HepG2 (cell line): ENCODE data around the gene DALRD3. TPM values are rescaled to one million over a fixed set of nuclear protein-coding genes. Genes with fewer than 3 reads are reported as not detected.
A peak's percentile ranks its signal among the peaks of the same experiment; 100 is the strongest.

Source experiments
- ADNP ChIP-seq: sonication (generic); formaldehyde crosslinking; IDR thresholded peaks from 2 replicates; pipeline ENCODE4 v1.4.0; 2020; ENCODE audit warnings: missing genetic modification reagents
- CTCF ChIP-seq: sonication (generic); formaldehyde crosslinking; IDR thresholded peaks from 2 replicates; pipeline ENCODE4 v1.5.0; 2020; ENCODE audit warnings: mild to moderate bottlenecking, missing genetic modification reagents, moderate library complexity
- IKZF1 ChIP-seq: fragments of 450-650 bp; IDR thresholded peaks from 2 replicates; pipeline ENCODE4 v1.7.1; 2016
- LCORL ChIP-seq, 2 experiments: fragments of 450-650 bp in 1 of 2; sonication (generic) in 1 of 2; formaldehyde crosslinking in 1 of 2; IDR thresholded peaks; 2 replicates each; pipeline versions ENCODE4 v1.5.0 to v1.6.1; 2017 to 2020; ENCODE audit warnings: antibody characterized with exemption in 1 of 2, missing genetic modification reagents in 1 of 2
- PATZ1 ChIP-seq: sonication (generic); formaldehyde crosslinking; IDR thresholded peaks from 2 replicates; pipeline ENCODE4 v1.4.0; 2020; ENCODE audit warnings: missing genetic modification reagents
- SAP130 ChIP-seq: IDR thresholded peaks from 2 replicates; pipeline ENCODE4 v1.6.1; 2016; ENCODE audit warnings: low read depth
- SNAPC4 ChIP-seq: sonication (generic); formaldehyde crosslinking; IDR thresholded peaks from 2 replicates; pipeline ENCODE4 v1.4.0; 2020; ENCODE audit warnings: mild to moderate bottlenecking, missing genetic modification reagents
- ZMYM4 ChIP-seq: sonication (generic); formaldehyde crosslinking; IDR thresholded peaks from 2 replicates; pipeline ENCODE4 v1.8.1; 2023; ENCODE audit warnings: mild to moderate bottlenecking, missing genetic modification reagents
- ZNF496 ChIP-seq: sonication (generic); formaldehyde crosslinking; IDR thresholded peaks from 2 replicates; pipeline ENCODE4 v1.8.1; 2023; ENCODE audit warnings: mild to moderate bottlenecking, moderate library complexity, missing genetic modification reagents; ENCODE audit not compliant: insufficient replicate concordance
- ZNF547 ChIP-seq: sonication (generic); formaldehyde crosslinking; IDR thresholded peaks from 2 replicates; pipeline ENCODE4 v1.5.1; 2020; ENCODE audit warnings: mild to moderate bottlenecking, missing genetic modification reagents
- polyA plus RNA-seq, 8 experiments: library from polyadenylated mRNA; depleted of rRNA in 3 of 8; stranded (reverse) in 7 of 8; unstranded in 1 of 8; fragments of >200 nt; fragmentation: Illumina TruSeq in 4 of 8; extraction: Trizol in 4 of 8; gene quantifications; 2 replicates each; pipeline versions ENCODE4 v1.2.1 to v1.2.3, GENCODE V29; 2011 to 2016; ENCODE audit warnings: low read depth in 4 of 8, missing spikeins in 1 of 8, mixed read lengths in 1 of 8; ENCODE audit not compliant: insufficient read depth in 1 of 8
- total RNA-seq, 5 experiments: library from RNA; depleted of rRNA; stranded (reverse); fragments of >200 nt; fragmentation: Illumina TruSeq; extraction: Trizol; gene quantifications; 2 replicates each; pipeline ENCODE4 v1.2.3, GENCODE V29; 2016; ENCODE audit warnings: low read depth in 1 of 5

Gene DALRD3
- total and polyA plus RNA-seq, 2 of the 13 experiments (the other 11 are each of a cell fraction or from before 2014, with no cell fraction given), result 19.9 to 36.5 TPM

- TF ChIP-seq ZNF496 (CRISPR knock-in tag), result no peak
- TF ChIP-seq IKZF1, result no peak
- no peak for TF ChIP-seq ZNF547 (CRISPR knock-in tag)
- TF ChIP-seq ZMYM4, result no peak
- TF ChIP-seq SAP130, result peak; percentile 30; the same call in 1 of the 2 replicates
- no peak for TF ChIP-seq PATZ1
- TF ChIP-seq SNAPC4 (CRISPR knock-in tag), result no peak
- TF ChIP-seq LCORL (IDR thresholded peaks at IDR 0.05), result no peak
- TF ChIP-seq LCORL (CRISPR knock-in tag; IDR thresholded peaks at IDR 0.05), result no peak
- no peak for TF ChIP-seq ADNP (CRISPR knock-in tag)
- peak; percentile 60 for TF ChIP-seq CTCF (CRISPR knock-in tag)
Measured at GRCh38 chr3:48997102-48997635, 21.2 kb downstream of the DALRD3 start (continued).
